Stimulated activated CD4-positive, alpha-beta T cell treated with anti-CD3 and anti-CD28 coated beads, TNF-alpha, amount 100 ng/mL, for 1 hour (primary cell): ENCODE data around the gene DNER.

Experiments
- DNase-seq, 3 donors: peaks; one replicate each; pipeline ENCODE4 v3.0.0-alpha.2; 2020; ENCODE audit warnings: low read depth in 3 of 3, low spot score in 1 of 3

Gene DNER

GRCh38 chr2:229672021-229672420 lies 42.3 kb downstream of the DNER start:
- no peak for DNase-seq

- no peak for DNase-seq
Measured at GRCh38 chr2:229669841-229670240, 44.5 kb downstream of the DNER start.

- no peak for DNase-seq
Measured at GRCh38 chr2:229666811-229667210, 47.5 kb downstream of the DNER start.

DNA sequence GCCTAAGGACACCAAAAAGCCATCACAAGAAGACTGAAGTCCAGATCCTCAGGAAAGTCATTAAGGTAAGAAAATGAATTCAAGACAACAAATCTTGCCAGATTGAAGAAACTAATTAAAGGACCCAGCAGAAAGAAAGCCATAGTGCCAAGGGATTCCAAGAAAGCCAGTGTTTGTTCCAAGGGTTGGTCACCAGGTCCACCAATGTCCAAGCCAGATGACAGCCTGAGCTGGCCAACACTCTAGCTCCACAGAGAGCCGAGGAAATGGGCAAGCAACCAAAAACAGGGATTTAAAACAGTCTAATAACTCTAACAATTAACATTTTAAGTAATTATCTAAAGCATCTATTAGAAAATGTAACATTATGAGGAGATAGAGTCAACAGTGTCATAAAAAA lies 49.2 kb downstream of the DNER start:
- no peak for DNase-seq

GRCh38 chr2:229661478-229661877 lies 52.9 kb downstream of the DNER start:
- DNase-seq = no peak

- no peak for DNase-seq
Measured at GRCh38 chr2:229660951-229661350, 53.4 kb downstream of the DNER start.

DNA sequence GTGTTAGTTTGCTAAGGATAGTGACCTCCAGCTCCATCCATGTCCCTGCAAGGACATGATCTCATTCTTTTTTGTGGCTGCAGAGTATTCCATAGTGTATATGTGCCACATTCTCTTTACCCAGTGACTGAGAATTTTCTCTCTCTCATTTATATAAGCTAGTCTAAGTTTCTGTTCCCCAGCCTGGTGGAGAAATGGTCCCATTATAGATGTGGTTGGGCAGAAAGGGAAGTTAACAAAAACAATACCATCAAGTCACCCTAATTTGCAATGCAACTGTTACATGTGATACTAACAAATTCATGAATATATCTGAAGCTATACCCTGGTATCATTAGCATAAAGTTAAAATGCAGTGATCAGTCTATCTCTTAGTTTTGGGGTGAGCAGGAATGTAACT lies 54.0 kb downstream of the DNER start:
- DNase-seq = no peak

DNA sequence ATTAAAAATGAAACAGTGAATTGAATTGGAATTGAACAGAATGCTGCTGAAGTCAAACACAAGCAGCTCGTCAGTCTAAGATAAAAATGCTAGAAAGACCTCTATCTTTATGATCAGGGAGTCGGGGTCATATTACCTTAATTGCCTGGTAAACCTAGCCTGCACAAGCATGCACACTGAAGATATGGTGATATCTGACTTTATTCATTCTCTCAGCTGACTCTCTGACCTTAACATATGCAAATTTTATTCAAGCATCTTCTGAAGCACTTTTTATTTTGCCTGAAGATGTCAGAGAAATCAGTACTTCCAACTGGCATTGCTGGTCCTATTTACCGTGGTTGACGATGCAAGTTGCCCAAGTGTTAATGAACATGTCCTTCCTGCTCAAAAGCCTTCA lies 56.4 kb downstream of the DNER start:
- no peak for DNase-seq

- DNase-seq = no peak
Measured at GRCh38 chr2:229654437-229654836, 59.9 kb downstream of the DNER start.

DNA sequence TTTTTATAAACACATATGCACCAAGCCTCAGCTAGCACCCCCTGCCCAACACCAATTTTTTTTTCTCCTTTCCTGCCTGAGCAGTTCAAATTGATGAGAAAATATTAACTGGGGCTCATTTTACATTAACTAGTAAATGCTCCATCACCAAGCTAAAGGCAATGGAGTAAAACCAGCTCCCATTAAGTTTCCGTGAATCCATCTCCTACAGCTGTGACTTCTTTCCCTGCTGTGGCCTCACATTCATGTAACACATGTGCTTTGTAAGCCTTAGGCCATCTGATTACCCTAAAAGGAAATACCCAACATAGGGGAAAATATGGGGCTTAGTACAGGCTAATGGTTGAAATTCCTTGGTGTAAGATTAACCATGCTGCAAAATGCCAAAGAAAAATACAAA lies 60.8 kb downstream of the DNER start:
- no peak for DNase-seq

DNA sequence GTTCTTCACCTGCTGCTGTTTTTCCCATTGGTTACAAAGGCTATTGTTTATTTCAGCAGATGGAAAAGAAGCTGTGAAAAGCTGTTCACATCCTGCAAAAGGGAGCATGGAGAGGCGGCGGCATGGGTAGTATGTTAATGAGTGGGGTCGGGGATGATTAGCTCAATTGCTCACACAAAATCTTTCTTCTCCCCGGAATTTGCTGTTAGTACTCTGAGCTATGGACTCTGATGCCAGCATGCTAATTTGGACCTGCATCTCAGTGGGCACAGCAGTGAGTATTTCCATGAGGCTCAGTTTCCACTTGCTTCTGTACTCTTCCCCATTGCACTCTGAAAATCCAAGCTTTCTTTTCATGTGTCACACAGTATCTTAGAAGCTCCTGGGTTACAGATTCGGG lies 61.6 kb downstream of the DNER start:
- DNase-seq = no peak

DNA sequence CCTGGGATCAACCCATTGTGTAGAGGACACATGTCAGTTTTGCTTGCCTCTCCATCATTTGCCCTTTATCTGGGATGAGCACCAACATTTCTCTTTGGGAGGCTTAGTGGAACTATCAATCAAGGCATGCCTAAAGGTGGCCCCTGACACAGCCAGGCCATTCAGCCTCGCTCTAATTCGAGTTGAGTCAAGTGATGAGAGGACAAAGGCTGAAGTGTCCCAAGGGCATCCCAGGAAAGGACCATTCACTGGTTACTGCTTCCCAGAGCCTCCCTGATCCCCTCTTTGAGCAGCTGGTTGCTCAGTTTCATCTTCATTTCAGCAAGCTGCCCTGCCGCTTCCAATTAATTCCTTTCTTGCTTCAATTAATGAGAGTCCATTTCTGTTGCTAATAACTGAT lies 63.5 kb downstream of the DNER start:
- DNase-seq = no peak

- DNase-seq = no peak
Measured at GRCh38 chr2:229650059-229650458, 64.3 kb downstream of the DNER start.

DNA sequence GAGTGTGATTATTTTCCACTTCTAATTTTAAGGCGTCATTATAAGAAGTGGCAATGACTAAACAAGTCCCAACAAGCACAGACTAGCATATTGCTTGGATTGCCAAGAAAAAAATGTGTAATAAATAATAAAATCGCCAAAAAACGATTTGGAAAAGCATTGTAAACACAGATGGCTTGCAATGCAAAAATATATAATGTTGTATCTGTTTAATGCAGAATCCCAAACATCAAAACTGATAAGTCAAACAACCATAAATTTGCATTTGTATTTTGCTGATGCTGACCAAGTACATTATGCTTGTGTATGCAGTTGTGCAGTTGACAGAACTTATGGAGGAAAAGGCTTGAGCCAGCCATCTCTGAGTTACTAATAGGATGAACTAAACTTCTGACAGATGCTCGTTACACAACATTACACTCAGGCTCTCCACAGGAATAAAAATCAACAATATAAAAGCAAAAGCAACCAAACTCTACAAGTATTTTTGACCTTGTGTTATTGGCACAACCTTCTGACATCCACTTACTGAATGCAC lies 68.1 kb downstream of the DNER start:
- DNase-seq = no peak

DNA sequence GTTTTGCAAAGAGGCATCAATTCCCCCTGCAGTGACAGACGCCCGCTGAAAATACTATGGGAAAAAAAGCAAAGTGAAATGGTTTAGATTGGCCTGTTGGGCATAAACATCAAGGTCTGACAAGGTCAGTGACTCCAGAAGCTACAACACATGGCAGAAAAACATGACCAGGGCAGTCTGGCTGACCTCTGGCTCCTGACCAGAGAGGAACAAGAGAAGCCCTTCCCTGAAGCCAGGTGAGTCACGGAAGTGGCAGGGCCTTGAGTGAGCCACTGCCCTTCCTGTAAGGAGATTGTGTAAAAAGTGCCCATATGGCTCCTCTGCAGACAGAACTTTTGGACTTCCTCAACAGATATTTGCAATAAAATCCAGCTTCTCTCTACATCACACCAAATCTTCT lies 72.0 kb downstream of the DNER start:
- DNase-seq = no peak

GRCh38 chr2:229641676-229642075 lies 72.7 kb downstream of the DNER start:
- DNase-seq = no peak

DNA sequence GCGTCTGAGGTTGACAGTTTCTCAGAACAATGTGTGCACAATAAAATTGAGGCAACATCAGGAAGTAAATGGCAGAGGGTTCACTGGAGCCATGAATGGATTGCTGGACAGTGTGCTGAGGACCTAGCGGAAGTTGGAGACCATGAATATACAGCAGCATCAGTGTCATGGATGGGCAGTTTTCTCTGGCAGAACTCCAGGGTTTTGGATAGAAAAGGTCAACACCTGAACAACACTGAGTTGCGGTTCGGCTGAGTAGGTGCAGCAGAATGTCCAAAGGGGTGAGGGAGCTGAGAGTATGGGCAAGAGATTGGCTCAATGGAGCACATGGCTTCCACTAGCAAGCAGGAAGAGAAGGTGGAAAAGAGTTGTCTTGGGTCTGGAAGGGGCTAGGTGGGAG lies 73.7 kb downstream of the DNER start:
- DNase-seq = no peak

- DNase-seq = no peak
Measured at GRCh38 chr2:229636571-229636970, 77.8 kb downstream of the DNER start.

GRCh38 chr2:229635371-229635680 lies 79.0 kb downstream of the DNER start:
- DNase-seq = no peak

DNA sequence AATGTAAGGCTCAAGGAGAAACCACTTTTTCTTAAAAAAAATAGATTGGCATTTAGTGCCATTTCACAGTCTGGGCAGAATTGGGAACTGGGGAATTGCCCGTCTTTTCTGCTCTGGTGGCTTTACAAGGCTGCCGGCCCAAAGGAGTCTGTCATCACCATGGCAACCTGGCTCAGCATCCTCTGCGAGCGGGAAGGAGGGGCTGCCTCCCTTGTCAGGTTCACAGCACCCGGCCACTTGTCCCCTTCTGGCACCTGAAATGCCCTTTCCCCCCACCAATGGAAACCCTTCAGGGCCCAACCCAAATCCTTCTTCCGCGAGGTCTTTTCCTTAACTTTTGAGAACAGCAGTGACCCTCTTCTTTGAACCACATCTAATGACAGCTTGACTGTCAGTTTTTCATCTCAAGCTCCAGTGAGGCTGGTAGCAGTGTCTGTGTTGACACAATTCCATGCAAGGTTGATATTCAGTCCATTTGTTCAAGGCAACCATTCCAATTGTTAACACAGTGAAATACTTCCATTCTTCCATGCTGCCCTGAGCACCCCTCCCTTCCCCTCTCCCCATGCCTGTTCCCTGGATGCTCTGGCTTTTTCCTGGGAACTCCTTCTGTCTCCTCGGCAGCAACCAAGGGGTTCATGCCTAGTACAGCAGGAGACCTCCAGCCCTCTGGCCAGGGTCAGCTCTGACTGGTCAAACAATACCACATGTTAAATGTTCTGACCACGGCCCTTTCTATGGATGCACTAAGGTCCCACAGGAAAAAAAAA lies 79.6 kb downstream of the DNER start:
- no peak for DNase-seq

DNA sequence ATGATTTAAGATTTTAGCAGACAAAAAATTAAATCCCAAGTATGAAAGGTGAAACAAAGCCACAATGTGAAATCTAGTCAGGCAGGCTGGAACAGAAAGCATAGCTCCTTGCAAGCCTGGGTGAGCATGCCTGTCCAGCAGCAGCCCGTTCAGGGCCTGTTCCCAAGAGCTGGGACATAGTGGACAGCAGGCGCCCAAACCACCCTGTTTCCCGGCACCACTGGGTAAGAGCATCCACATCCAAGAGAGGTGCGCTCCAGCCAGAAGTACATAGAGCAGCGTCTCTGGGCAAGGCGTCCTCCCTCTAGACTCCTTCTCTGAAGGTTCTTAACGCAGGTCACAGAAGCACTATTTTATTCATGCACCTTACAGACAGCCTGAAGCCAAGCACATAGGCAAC lies 80.8 kb downstream of the DNER start:
- DNase-seq = no peak

DNA sequence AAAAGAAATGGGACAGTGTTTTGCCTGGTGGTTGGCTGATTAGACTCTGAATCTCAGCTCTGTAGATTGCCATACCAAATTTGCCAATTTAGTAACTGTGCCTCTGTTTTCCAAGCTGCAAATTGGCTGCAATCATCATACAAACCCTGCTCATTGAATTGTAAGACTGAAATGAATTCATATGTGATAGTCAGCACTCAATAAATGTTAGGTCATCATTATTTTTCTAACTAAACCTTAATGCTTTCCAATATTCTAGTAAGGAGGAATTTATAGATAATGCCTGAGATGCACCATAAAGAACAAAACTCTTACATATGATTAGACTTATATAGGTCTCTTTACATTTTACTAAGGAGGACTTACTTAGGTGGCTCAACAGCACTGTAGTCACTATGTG lies 85.3 kb downstream of the DNER start:
- no peak for DNase-seq

- no peak for DNase-seq
Measured at GRCh38 chr2:229627728-229628127, 86.6 kb downstream of the DNER start.
